GM21526 (cell line): ENCODE data around the gene SAE1.
"Not testable (repeated sequence)": the region's sequence is repeated elsewhere in the genome, so short reads cannot be mapped to it uniquely, and the experiment has no call there.

Experiments used
- ATAC-seq: cut with Tn5 transposase; IDR thresholded peaks from one replicate; pipeline ENCODE4 v1.9.1; 2021; ENCODE audit warnings: moderate library complexity; ENCODE audit not compliant: unreplicated experiment, low FRiP score

Gene SAE1

GRCh38 chr19:47232422-47233211 lies 102.0 kb downstream of the SAE1 start:
- no peak for ATAC-seq

DNA sequence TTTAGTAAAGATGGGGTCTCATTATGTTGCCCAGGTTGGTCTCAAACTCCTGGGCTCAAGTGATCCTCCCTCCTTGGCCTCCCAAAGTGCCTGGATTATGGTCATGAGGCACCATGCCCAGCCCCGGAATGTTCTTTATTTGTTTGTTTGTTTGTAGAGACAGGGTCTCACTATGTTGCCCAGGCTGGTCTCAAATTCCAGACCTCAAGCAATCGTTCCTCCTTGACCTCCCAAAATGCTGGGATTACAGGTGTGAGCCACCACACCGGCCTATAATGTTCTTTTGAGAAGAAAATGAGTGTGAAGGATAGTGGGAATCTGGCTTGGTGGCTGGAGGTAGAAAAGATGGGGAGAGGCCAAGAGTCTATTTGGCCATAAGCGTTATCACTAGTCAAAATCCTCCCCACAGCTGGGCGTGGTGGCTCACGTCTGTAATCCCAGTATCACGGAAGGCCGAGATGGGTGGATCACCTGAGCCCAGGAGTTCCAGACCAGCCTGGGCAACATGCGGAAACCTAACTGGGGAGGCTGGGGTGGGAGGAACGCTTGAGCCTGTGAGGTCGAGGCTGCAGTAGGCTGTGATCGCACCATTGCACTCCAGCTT lies 105.5 kb downstream of the SAE1 start:
- no peak for ATAC-seq

- ATAC-seq, result no peak
Observed at GRCh38 chr19:47239152-47239551, 108.5 kb downstream of the SAE1 start.

GRCh38 chr19:47239610-47240296 lies 109.1 kb downstream of the SAE1 start:
- ATAC-seq, result no peak

DNA sequence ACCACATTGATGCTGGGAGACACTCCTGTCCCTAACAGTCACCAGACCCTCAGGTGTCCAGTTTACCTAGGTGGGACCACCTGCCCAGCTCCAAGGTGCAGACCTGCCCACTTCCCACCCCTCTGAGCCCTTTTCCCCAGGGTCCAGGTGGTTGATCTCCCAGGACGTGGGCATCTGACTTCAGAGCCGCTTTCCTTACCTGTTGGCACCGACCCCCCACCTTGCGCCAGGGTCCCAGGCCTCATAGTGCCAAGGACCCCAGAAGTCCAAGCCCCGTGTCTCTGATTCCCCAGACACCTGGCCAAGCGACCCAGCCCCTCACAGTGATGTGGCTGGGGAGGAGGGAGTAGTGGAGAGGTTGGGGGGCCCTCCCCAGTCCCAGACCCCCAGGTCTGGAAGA lies 109.9 kb downstream of the SAE1 start:
- no peak for ATAC-seq

GRCh38 chr19:47240996-47241918 lies 110.6 kb downstream of the SAE1 start:
- ATAC-seq, result no peak

- no peak for ATAC-seq
Observed at GRCh38 chr19:47241919-47242577, 111.4 kb downstream of the SAE1 start.

GRCh38 chr19:47243364-47243775 lies 112.7 kb downstream of the SAE1 start:
- ATAC-seq, result no peak

GRCh38 chr19:47243776-47244547 lies 113.3 kb downstream of the SAE1 start:
- peak; percentile 54 for ATAC-seq

DNA sequence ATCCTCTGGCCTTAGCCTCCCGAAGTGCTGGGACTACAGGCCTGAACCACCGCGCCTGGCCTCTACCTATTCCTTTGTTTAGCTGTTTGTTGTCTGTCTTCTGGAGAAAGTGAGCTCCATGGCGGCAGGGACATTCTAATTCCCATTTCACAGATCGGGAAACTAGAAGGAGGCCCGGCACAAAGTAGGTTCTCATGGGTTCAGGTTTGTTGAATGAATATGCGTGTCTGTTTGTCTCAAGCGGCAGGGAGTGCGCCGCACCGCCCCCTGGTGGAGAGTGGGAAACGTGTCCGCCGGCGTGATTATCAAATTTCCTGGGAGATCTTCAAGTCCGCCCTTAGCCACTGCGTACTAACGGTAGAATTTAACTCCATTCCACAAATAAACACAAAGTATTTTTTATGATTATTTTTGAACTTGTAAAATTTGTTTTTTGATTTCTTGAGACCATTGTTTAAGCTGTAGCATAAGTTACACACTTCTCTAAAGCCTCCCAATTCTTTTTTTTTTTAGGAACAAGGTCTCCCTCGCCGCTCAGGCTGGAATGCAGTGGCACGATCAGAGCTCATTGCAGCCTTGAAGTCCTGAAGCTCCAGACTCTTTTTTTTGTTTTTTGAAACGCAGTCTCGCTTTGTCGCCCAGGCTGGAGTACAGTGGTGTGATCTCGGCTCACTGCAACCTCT lies 116.8 kb downstream of the SAE1 start:
- no peak for ATAC-seq

DNA sequence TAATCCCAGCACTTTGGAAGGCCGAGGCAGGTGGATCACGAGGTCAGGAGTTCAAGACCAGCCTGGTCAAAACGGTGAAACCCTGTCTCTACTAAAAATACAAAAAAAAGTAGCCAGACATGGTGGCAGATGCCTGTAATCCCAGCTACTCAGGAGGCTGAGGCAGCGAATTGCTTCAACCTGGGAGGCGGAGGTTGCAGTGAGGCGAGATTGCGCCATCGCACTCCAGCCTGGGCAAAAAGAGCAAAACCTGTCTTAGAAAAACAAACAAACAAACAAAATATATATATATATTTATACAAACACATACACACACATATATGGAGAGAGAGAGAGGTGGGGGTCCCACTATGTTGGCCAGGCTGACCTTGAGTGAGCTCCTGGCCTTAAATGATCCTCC lies 122.4 kb downstream of the SAE1 start:
- not testable (repeated sequence) for ATAC-seq

GRCh38 chr19:47253467-47253881 lies 122.8 kb downstream of the SAE1 start:
- no peak for ATAC-seq

- ATAC-seq, result no peak
Observed at GRCh38 chr19:47253970-47254369, 123.3 kb downstream of the SAE1 start.

- ATAC-seq, result peak; percentile 40
Observed at GRCh38 chr19:47255879-47256692, 125.5 kb downstream of the SAE1 start, which contains the start of gene CCDC9. CCDC9 (plus strand) TSS chr19:47256525; CDS start chr19:47258401, 1,876 bp downstream.

DNA sequence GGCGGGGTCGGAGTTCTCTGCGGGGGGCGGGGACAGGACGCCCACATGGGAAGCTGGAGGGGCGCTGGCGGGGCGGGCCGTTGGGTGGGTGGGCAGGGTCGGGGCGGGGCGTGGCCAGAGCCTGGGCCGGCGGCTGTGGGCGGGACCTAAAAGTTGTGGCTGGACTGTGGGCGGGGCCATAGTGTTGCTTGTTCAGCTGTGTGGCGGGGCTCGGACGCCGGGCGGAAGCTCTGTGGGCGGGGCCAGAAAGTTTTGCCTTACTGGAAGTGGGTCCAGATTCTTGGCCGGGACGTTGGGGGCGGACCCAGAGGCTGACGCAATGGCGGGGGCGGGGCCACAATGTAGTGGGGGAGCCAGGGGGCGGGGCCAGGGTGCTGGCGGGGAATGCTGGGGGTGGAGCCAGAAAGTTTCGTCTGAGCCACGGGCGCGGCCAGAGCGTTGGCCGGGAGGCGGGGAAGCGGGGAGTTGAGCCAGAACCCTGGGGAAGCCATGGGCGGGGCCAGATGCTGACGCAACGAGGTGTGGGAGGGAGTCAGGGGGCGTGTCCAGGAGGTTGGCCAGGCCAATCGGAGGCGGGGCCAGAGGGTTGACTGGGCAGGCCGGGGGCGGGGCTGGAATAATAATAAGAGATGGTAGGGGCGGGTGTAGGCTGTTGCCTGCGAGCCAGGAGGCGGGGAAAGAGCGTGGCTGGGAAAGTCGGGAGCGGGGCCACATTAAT lies 126.2 kb downstream of the SAE1 start:
- ATAC-seq, result peak; percentile 59

DNA sequence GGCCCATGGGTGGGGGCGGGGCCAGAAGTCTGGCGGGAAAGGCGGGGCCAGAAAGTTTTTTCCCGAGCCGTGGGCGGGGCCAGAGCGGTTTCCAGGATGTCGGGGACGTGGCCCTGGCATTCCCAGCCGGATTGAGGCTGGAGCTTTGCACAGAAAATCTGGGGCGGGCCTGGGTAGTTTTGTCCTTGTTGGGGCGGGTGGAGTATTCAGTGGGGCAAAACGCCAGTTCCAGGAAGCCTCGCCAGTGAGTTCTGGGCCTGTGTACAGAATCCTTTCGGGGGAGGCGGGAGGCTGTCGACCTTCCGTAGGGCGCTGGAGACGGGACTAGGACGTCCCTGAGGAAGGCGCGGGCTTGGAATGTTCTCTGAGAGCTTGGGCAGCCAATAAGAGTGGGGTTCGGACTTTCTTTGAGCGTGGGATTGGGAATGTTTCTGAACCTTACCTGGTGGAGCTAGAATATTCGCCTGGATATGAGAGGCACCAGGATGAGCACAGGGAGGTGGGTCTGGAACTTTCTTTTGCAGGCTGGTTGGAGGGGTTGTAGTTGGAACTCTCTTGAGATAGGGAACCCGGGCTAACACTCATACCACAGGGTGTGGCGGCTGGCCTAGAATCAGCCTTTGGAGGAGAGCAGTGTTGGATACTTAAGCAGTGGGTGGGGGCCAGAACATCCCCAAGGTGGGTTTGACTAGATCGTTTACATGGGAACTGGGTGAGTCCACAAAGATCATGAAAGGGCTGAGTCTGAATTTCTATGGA lies 127.0 kb downstream of the SAE1 start:
- ATAC-seq, result peak; percentile 4
